HG02623 (cell line): ENCODE measurements around the gene LDB1.

Experiments
- ATAC-seq: cut with Tn5 transposase; IDR thresholded peaks from one replicate; pipeline ENCODE4 v1.9.1; 2021; ENCODE audit warnings: moderate library complexity; ENCODE audit not compliant: unreplicated experiment

Gene LDB1, protein sequence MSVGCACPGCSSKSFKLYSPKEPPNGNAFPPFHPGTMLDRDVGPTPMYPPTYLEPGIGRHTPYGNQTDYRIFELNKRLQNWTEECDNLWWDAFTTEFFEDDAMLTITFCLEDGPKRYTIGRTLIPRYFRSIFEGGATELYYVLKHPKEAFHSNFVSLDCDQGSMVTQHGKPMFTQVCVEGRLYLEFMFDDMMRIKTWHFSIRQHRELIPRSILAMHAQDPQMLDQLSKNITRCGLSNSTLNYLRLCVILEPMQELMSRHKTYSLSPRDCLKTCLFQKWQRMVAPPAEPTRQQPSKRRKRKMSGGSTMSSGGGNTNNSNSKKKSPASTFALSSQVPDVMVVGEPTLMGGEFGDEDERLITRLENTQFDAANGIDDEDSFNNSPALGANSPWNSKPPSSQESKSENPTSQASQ

DNA sequence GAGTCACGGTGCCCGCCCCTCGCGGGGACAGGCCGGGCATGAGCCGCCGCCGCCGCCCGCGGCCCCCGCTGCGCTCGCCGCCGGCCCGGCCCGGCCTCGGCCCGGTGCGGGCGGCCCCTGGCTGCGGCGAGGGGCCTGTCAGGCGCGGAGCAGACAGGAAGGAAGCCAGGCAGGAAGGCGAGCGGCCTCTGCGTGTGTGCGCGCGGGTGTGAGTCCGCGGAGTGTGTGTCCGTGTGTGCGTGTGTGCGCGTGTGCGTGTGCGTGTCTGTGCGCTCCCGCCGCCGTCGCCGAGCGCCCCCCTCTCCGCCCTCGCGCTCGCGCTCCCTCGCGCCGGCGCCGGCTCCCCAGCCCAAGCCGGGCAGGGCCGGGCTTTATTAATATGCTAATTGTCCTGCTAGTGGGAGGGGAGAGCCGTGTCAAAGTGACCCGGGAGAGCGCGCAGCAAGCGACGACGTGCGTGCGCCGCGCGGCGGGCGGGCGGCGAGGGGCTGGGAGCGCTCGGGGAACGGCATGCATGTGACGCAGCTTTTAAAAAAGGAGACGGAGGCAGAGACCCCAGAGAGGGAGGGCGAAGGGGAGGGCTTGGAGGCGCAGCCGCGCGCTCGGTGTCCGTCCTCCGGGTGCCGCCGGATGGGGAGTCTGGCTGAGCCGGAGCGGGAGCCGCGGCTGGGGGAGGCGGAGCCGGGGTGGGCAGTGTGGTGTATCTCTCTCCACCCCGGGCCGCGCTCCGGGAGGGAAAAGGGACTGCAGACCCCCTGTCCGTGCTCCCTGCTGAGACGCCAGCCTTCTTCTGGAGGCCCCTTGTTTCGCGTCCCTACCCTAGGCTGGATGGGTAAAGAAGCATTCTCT is at the start of gene LDB1:
Gene LDB1 (minus strand): TSS at position 227 of the 849 bp plus-strand sequence. CDS start 258 bp downstream, outside the sequence.
- ATAC-seq, result peak; percentile 47

DNA sequence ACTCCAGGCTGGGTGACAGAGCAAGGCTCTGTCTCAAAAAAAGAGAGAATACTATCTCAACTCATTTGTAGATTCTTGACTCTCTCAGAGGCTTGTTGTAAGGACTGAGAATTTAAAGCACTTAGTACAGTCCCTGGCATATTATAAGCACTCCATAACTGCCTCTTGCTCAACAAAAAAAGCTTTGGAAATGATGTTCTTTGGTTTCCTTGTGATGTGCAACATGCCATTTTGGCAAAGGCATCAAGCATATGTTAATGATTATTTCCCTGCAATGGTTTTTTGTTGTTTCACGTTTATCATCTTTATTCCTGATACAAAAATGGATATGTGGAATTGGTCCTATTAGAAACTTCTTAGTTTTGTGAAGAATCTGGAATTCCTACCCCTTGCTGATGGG is 47.7 kb upstream of the LDB1 start:
- ATAC-seq, result no peak

- ATAC-seq, result no peak
Measured at GRCh38 chr10:102163342-102163989, 43.3 kb upstream of the LDB1 start.

GRCh38 chr10:102159831-102160230 is 39.7 kb upstream of the LDB1 start:
- ATAC-seq, result no peak

DNA sequence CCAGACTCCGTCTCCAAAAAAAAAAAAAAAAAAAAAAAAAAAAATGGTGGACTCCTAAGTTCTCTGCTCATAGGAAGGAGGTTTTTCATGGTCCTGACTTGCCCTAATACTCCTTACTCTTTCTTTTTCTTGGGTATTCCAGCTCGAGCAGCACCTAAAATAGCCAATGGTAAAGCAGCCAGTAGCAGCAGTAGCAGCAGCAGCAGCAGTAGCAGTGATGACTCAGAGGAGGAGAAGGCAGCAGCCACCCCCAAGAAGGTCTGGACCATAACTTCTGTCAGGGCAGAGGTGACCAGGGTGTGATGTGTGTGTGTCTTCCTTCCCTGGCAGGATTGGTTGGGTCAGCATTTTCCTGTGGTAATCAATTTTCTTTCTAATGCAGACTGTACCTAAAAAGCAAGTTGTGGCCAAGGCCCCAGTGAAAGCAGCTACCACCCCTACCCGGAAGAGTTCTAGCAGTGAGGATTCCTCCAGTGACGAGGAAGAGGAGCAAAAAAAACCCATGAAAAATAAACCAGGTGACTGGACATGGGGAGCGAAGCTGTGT is 39.0 kb upstream of the LDB1 start:
- no peak for ATAC-seq

DNA sequence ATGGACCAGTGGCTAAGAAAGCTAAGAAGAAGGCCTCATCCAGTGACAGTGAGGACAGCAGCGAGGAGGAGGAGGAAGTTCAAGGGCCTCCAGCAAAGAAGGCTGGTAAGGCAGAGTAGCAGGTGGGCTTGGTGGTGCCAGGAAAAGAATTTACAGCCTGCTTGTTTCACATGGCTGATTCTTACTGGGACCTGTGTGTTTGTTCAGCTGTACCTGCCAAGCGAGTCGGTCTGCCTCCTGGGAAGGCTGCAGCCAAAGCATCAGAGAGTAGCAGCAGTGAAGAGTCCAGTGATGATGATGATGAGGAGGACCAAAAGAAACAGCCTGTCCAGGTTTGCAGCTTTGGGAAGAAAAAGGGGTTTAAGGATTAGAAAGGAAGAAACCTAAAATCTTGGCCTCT is 37.1 kb upstream of the LDB1 start:
- ATAC-seq, result no peak

GRCh38 chr10:102154466-102155116 is 34.4 kb upstream of the LDB1 start:
- no peak for ATAC-seq

DNA sequence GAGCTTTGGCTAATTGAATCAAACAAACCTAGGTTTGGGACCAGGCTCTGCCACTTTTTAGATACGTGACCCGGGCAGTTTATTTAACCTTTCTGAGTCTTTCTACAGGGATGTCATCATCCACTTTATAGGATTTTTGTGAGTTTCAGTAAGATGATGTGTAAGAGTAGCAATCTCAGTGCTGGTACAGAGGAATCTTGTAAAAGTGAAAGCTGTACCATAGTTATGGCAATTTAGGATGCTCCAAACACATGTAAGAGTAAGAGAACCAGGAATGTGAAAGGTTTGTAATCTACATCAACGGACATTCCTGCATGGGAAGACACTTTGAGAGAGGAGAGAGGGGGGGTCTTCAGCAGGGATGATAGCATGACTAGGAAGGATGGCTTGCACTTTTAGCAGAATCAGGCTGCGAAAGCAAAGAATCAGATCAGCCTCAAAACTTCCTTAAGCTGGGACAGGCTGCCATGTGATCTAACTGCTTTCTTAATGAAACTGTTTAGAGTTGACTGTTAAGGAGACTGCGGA is 33.0 kb upstream of the LDB1 start:
- no peak for ATAC-seq

DNA sequence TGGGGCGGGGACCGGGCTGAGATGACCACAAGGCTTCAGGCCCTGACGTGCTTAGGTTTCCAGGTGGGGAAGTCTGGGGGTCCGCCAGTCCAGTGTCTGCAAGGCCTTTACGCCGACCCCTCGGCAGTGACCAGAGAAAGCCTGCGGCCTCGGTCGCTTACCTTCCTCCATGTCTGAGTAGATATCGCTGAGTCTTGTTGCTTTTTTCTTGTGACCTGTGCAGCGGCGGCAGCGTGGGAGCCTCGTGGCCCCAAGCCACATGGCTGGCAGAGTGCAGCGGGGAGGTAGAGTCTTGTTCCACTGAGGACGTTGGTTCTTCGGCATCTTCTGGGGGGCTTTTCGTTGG is 32.4 kb upstream of the LDB1 start:
- peak; percentile 5 for ATAC-seq

DNA sequence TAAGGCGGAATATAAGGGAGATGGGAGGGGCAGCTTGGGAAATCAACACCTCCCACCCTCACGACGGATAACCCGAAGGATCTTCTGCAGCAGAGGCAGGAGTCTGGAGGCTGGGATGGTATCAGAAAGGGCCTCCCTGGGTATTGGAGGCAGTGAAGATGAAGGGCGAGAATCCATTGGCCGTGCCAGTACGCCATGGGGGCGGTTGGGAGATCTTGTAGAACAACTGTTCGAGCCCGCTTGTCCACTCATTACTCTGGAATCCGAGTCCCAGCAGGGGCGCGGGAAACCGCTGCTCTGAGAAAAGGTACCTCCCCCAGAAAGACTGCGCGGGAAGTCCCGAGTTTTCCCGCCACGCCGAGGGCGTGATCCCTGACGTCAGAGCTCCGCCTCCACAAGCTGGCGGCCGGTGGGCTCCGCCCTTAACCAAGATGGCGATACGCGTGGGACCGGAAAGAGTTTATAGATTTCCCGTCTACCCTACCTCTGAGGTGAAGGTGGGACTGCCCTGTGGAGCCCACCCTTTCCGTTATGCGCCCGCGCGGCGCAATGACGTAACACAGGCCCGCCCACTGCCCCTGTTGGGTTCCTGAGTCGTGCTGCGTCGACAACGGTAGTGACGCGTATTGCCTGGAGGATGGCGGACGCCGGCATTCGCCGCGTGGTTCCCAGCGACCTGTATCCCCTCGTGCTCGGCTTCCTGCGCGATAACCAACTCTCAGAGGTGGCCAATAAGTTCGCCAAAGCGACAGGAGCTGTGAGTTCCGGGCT is 31.8 kb upstream of the LDB1 start, which contains the start of gene NOLC1:
Gene NOLC1 (plus strand): TSS at position 616 of the 771 bp plus-strand sequence. CDS start 22 bp downstream, at position 638.
- ATAC-seq, result peak; percentile 92

- ATAC-seq, result no peak
Measured at GRCh38 chr10:102150970-102151773, 31.0 kb upstream of the LDB1 start.

DNA sequence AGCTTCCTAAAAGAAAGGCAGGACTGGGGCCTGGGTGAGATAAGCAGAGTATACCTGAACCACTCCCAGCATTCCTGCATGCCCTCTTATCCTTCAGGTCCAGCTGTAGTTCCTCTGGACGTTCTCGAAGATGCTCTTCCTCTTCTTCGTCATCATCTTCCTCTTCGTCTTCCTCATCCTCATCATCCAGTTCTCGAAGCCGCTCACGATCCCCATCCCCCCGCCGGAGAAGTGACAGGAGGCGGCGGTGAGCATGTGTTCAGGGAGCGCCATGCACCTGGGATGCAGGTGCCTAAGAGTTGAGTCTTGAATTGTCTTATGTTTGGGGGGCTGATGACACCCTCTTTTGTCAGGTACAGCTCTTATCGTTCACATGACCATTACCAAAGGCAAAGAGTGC is 28.1 kb upstream of the LDB1 start:
- ATAC-seq, result no peak

DNA sequence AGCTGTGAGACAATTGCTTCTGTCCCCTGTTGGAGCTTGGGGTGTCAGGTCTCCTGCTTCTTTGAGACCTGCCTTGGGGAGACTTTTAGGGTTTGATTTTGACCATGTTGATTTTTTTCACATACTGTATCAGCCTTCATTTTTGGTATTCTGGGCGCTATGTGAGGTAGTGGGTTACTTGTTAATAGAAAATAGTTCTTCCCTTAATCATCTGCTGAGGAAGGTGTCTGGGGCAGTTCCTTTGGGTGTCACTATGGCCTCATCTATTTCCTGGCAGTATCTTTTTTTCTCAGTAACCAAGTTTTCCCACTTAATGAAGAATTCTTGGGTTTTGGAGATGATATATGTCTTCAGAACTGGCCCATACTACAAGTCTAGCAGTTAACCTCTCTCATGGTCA is 27.4 kb upstream of the LDB1 start:
- no peak for ATAC-seq

GRCh38 chr10:102146971-102147428 is 26.8 kb upstream of the LDB1 start:
- no peak for ATAC-seq

DNA sequence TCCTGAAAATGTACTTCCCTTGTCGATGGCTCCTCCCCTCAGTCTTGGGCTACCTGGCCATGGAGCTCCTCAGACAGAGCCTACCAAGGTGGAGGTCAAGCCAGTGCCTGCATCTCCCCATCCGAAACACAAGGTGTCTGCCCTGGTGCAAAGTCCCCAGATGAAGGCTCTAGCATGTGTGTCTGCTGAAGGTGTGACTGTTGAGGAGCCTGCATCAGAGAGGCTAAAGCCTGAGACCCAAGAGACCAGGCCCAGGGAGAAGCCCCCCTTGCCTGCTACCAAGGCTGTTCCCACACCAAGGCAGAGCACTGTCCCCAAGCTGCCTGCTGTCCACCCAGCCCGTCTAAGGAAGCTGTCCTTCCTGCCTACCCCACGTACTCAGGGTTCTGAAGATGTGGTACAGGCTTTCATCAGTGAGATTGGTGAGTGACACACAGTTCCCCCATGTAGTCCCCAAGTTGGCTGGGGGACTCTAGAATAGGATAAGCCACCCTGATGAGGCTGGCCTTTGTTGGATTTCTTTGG is 21.5 kb upstream of the LDB1 start:
- ATAC-seq, result no peak

DNA sequence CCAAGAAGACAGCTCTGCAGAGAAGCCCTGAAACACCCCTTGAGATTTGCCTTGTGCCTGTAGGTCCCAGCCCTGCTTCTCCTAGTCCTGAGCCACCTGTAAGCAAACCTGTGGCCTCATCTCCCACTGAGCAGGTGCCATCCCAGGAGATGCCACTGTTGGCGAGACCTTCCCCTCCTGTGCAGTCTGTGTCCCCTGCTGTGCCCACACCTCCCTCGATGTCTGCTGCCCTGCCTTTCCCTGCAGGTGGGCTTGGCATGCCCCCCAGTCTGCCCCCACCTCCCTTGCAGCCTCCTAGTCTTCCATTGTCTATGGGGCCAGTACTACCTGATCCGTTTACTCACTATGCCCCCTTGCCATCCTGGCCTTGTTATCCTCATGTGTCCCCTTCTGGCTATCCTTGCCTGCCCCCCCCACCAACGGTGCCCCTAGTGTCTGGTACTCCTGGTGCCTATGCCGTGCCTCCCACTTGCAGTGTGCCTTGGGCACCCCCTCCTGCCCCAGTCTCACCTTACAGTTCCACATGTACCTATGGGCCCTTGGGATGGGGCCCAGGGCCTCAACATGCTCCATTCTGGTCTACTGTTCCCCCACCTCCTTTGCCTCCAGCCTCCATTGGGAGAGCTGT is 20.9 kb upstream of the LDB1 start:
- ATAC-seq, result no peak

DNA sequence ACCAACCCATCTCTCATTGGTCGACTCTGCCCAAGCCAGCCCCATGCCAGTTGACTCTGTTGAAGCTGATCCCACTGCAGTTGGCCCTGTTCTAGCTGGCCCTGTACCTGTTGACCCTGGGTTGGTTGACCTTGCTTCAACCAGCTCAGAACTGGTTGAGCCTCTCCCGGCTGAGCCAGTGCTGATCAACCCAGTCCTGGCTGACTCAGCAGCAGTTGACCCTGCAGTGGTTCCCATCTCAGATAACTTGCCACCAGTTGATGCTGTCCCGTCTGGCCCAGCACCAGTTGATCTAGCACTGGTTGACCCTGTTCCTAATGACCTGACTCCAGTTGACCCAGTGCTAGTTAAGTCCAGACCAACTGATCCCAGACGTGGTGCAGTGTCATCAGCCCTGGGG is 20.1 kb upstream of the LDB1 start:
- ATAC-seq, result no peak
